Central memory CD8-positive, alpha-beta T cell (primary cell): ENCODE data around the gene IGF2BP1.
A peak's percentile ranks its signal among the peaks of the same experiment; 100 is the strongest.

Experiments
- ATAC-seq: fragments of 150-1000 bp; cut with Tn5 transposase; replicated peaks from 2 replicates; pipeline ENCODE4 v1.10.0; 2022; ENCODE audit warnings: mild to moderate bottlenecking, moderate FRiP score, moderate number of reproducible peaks; ENCODE audit not compliant: poor library complexity, severe bottlenecking; ENCODE audit errors: extremely low read depth
- DNase-seq, 2 donors: peaks; one replicate each; pipeline ENCODE4 v3.0.0; 2021; ENCODE audit warnings: low spot score in 2 of 2
- H3K27ac Mint-ChIP-seq: one replicate; pipeline ENCODE4 v1.8.0; 2022; ENCODE audit warnings: low read depth, mild to moderate bottlenecking, moderate library complexity, mixed read lengths
- H3K27me3 Mint-ChIP-seq: one replicate; pipeline ENCODE4 v1.8.0; 2022; ENCODE audit warnings: mixed read lengths
- H3K36me3 Mint-ChIP-seq: one replicate; pipeline ENCODE4 v1.8.0; 2022; ENCODE audit warnings: mild to moderate bottlenecking, moderate library complexity, mixed read lengths; ENCODE audit not compliant: insufficient read depth
- H3K4me1 Mint-ChIP-seq: one replicate; pipeline ENCODE4 v1.8.0; 2022; ENCODE audit warnings: mixed read lengths
- H3K4me3 Mint-ChIP-seq: one replicate; pipeline ENCODE4 v1.8.0; 2022; ENCODE audit warnings: mild to moderate bottlenecking, moderate library complexity, mixed read lengths
- H3K9me3 Mint-ChIP-seq: one replicate; pipeline ENCODE4 v1.8.0; 2022; ENCODE audit warnings: mixed read lengths

Gene IGF2BP1

DNA sequence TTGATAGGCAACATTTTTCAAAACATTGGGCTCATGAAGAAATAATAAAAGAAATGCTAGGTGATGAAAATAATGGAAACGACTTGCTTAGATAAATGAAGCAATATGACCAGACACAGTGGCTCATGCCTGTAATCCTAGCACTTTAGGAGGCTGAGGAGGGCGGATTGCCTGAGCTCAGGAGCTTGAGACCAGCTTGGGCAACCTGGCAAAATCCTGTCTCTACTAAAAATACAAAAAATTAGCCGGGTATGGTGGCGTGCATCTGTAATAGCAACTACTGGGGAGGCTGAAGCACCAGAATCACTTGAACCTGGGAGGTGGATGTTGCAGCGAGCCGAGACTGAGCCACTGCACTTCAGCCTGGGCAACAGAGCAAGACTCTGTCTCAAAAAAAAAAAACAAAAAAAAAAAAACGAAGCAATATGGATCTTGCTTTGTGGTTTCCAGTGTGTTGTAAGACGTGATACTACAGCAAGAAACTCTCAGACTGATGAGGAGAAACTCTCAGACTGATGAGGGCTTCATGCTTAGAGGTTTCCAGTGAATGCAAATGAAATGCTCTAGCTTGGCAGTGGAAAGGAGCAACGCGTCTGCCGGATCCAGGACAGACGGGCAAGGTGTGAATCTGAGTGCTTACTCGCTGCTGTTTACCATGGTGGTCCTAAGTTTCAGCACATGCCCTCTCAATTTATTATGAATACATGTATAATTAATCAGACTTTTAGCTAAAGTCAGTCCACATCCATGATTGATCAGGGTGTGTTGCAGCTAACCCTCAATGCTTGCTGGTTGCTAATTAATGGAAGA lies 11.5 kb upstream of the IGF2BP1 start:
- H3K27me3 Mint-ChIP-seq: peaks cover 39% of the 10 kb centered on the region
- H3K36me3 Mint-ChIP-seq: peaks cover 2% of the 10 kb centered on the region
- no peak overlapping the region for H3K4me3 Mint-ChIP-seq
- H3K4me1 Mint-ChIP-seq: no peaks in the 10 kb centered on the region
- ATAC-seq: no peak
- no peak for DNase-seq
- peaks cover 11% of the 10 kb centered on the region for H3K9me3 Mint-ChIP-seq
- no peak overlapping the region for H3K27ac Mint-ChIP-seq

DNA sequence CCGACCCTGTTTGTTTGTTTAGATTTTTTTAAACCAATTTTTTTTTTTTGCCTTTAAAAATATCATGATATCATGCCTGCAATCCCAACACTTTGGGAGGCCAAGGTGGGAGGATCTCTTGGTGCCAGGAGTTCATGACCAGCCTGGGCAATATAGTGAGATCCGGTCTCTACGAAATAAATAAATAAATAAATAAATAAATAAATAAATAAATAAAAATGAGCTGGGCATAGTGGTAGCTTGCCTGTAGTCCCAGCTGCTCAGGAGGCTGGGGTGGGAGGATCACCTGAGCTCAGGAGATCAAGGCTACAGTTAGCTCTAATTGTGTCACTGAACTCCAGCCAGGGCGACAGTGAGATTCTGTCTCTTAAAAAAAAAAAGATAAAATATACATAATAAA lies 8.1 kb upstream of the IGF2BP1 start:
- no peak for ATAC-seq
- no peaks in the 10 kb centered on the region for H3K4me1 Mint-ChIP-seq
- H3K27me3 Mint-ChIP-seq: peaks cover 72% of the 10 kb centered on the region

DNA sequence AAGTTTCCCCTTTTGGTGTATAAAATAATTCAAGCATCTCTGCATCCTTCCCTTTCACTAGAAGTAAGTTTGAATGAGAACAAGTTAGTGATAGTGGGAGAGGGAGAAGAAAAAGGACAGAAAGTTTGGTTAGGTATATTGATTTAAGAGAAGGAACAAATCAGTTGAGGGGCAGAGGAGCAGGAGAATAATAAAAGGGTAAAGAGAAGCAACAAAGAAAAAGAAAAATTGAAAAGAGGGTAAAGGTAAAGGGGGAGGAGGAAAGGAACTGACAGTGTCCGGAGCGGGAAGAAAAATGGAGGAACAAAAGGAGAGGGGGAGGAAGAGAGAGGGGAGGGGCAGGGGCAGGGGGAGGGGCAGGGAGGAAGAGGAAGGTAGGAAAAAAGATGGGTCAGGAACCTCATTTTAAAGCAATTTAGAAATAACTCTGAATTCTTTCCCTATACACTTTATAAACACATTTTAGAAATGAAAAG lies 6.3 kb upstream of the IGF2BP1 start:
- Mint-ChIP-seq H3K9me3 (no peaks in the 10 kb centered on the region), H3K4me3 (no peak overlapping the region), H3K27me3 (peaks cover 79% of the 10 kb centered on the region), H3K27ac (no peak overlapping the region), H3K4me1 (peaks cover 6% of the 10 kb centered on the region), H3K36me3 (peaks cover 4% of the 10 kb centered on the region)
- DNase-seq (no peak), ATAC-seq (no peak)

More for the DNA sequence above, 8.1 kb upstream of the IGF2BP1 start:
- peaks cover under 1% of the 10 kb centered on the region for H3K36me3 Mint-ChIP-seq
- H3K4me3 Mint-ChIP-seq: no peak overlapping the region
- H3K27ac Mint-ChIP-seq: no peak overlapping the region
- H3K9me3 Mint-ChIP-seq: no peaks in the 10 kb centered on the region
- no peak for DNase-seq

DNA sequence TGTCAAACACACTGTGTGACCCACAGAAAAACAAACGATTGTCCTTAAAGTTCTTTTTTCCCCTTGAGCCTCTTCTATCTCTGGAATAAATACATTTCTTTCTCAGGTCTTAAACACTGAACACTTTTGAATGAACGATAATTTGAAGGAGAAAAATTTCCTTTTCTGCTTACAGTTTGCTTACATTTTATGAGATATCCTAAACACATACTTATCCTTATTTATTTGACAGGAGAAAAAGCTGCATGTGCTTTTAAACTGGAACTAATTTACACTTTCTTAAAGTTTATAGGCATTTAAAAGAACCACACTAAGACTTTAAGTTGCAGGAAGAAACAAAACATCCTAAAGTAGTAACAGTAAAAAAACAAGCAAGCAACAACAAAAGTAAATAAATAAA lies 4.7 kb upstream of the IGF2BP1 start:
- Mint-ChIP-seq H3K27ac (no peak overlapping the region), H3K4me1 (peaks cover 15% of the 10 kb centered on the region), H3K27me3 (peaks cover 83% of the 10 kb centered on the region), H3K9me3 (no peaks in the 10 kb centered on the region), H3K36me3 (peaks cover 13% of the 10 kb centered on the region), H3K4me3 (no peak overlapping the region)
- no peak for ATAC-seq
- no peak for DNase-seq

DNA sequence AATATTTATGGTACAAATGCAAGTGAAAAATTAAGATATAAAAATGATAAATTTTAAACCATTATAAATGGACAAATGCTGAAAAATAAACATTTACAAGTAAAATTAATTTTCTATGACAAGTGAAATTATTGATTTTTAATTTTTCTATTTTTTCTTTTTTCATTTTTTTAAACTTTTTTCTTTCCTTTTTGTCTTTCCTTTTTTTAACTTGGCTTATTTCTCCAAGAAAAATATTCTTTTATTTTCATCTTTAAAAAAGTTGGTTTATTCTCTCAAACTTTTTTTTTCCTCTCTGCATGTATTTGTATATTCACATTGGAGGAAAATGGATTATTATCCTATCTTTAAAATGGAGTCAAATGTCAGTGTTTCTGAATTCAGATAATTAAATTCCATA lies 3.9 kb upstream of the IGF2BP1 start:
- H3K36me3 Mint-ChIP-seq: peaks cover 13% of the 10 kb centered on the region
- no peak overlapping the region for H3K27ac Mint-ChIP-seq
- H3K4me1 Mint-ChIP-seq: peaks cover 19% of the 10 kb centered on the region
- ATAC-seq: no peak
- DNase-seq: no peak
- no peak overlapping the region for H3K4me3 Mint-ChIP-seq
- peaks cover 86% of the 10 kb centered on the region for H3K27me3 Mint-ChIP-seq
- H3K9me3 Mint-ChIP-seq: no peaks in the 10 kb centered on the region

DNA sequence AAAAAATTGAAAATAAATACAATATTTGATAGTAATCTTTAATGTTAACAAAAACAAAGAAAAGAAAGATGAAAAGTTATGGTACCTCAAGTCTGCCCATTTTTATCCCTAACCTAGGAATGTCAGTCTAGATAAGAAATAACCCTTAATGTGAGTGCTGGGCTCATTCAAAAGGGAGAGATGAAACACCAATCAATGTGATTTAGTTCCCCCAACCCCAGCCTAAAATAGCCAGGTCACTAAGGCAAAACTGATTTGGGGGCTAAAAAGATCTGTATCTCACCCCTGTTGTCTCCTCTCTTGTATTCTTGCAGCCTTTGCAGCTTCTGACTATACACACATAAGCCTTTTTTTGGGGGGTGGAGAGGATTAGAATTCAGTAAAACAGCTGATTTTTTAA lies 3.2 kb upstream of the IGF2BP1 start:
- peaks cover 92% of the 10 kb centered on the region for H3K27me3 Mint-ChIP-seq
- H3K9me3 Mint-ChIP-seq: no peaks in the 10 kb centered on the region
- no peak for DNase-seq
- no peak overlapping the region for H3K27ac Mint-ChIP-seq
- ATAC-seq: no peak
- H3K4me1 Mint-ChIP-seq: peaks cover 24% of the 10 kb centered on the region
- no peak overlapping the region for H3K4me3 Mint-ChIP-seq
- peaks cover 16% of the 10 kb centered on the region for H3K36me3 Mint-ChIP-seq

DNA sequence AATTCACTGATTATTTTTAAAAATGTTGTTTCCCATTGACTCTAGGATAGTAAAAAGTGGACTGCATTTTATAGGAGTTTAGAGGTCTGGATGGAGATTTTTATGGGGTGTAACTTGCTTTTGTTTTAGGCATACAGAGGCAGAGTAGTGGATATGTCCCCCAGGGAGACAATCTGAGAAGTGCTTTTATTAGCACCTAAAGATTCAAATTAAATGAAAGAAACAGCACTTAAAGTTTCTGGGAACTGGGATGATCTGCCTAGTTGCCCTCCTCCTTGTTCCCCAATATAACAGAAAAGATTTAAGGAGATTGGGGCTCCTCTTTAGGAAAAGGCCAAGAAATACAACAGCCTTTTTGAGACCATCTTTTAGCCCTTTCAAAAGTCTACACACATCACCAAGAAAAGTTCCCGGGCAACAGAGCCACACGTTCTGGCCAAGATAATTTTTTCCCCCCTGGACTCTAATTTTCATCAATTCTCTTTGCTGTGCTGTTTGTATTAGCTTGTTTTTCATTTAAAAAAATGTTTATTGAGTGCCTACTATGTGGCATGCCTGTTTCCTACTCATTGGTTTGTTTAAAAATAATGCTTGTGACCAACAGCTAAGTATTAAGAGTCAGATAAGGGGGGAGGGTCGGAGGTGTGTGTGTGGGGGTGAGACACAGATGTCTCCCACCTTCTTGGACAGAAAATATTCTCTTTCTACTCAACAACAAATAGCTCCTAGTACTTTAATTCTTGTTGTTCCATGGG lies 2.5 kb upstream of the IGF2BP1 start:
- Mint-ChIP-seq H3K9me3 (no peaks in the 10 kb centered on the region), H3K4me1 (peaks cover 24% of the 10 kb centered on the region), H3K27me3 (peaks cover 97% of the 10 kb centered on the region), H3K36me3 (peaks cover 16% of the 10 kb centered on the region), H3K4me3 (peak overlapping the region; percentile 54), H3K27ac (peak overlapping the region; percentile 70)
- ATAC-seq: no peak
- no peak for DNase-seq

DNA sequence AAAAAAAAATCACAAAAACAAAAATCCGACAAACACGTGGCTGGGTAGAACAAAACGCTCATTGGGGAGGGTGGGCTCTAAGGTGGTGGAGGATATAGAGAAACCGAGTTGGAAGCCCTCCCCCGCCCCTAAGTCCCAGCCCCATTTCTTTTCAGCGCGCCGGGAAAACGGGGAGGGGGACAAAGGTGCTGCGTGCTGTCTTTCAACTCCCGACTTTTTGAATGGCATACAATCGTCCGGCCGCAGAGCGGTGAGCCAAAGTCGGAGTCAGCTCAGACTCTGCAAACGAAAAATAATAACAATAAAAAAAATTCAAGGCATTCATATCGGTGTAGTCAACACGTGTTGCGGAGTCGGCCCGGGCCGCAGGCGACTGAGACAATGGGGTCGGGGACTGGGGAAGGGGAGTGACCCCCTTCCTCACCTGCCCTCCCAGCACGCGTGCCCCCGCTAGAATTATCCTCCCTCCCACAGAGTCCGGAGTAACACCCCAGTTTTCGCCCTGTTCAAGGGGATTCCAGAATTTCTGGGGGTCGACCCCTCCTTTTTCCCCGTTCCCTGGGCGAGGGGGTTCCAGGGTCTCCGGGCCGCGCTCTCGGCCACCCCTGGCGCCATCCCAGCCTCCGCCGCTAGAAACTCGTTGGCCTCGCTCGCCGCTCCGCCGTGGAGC lies 1.7 kb upstream of the IGF2BP1 start:
- Mint-ChIP-seq H3K4me1 (peaks cover 24% of the 10 kb centered on the region), H3K9me3 (no peaks in the 10 kb centered on the region), H3K27me3 (peaks cover 97% of the 10 kb centered on the region), H3K36me3 (peaks cover 16% of the 10 kb centered on the region), H3K4me3 (peak overlapping the region; percentile 54), H3K27ac (peak overlapping the region; percentile 70)
- ATAC-seq: no peak
- DNase-seq: peak in 1 of 2 donors; percentile 12

DNA sequence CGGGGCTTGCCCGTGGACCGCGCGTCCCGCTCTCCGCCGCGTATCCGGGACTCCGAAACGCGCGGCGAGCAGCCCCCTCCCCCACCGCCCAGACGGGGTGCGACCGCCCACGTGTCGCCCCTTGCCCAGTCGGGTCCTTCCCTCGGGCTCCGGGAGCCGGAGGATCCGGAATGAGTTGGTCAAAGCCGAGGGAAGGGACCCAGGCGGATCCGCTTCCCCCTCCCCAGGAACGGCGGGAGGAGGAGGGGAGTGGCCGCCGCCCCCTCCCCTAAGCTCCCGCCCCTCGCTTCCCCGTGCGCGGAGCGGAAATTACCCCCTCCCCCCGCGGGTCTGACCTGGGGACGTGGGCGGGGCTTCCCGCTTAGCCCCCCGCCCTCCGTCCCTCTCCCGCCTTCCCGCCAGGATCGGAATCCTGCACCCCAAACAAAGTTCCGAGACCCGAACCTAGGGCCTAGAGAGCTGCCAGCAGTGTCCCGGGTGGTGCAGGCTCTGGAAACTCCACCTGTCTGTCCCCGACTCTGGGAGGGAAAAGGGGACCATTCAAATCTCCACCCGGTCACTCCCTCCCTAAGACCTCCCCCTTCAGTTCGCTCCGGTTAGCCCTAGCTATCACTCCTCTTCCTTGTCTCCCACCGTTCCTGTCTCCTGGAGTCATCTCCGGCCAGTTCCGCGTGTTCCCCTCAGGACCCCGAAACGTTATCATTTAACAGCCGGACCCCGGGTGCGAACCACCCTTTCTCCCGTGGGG lies 1.0 kb upstream of the IGF2BP1 start:
- Mint-ChIP-seq H3K36me3 (peaks cover 16% of the 10 kb centered on the region), H3K27me3 (peaks cover 97% of the 10 kb centered on the region), H3K4me1 (peaks cover 24% of the 10 kb centered on the region), H3K27ac (peak overlapping the region; percentile 63), H3K4me3 (peak overlapping the region; percentile 69), H3K9me3 (no peaks in the 10 kb centered on the region)
- DNase-seq (peak in 1 of 2 donors; percentile 13), ATAC-seq (no peak)

DNA sequence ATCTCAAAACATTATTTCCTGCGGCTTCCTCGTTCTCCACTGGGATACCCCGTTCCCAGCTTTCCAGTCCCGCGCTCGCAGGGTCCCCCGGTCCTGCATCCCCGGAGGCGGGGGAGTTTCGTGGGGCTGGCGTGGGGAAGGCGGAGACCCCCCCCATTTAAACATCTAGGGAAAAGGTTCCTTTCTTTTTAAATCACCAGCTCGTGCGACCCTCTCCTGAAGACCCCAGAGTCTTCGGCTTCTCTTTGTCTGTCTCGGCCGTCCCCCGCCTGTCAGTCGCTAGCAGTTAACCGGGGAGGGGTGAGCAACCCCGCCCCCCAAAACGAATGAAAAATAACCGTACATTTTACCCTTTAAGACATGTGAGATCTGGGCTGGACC lies 473 bp upstream of the IGF2BP1 start:
- H3K27ac Mint-ChIP-seq: peak overlapping the region; percentile 63
- no peaks in the 10 kb centered on the region for H3K9me3 Mint-ChIP-seq
- H3K36me3 Mint-ChIP-seq: peaks cover 16% of the 10 kb centered on the region
- H3K4me3 Mint-ChIP-seq: peak overlapping the region; percentile 69
- ATAC-seq (no peak), DNase-seq (no peak)
- peaks cover 24% of the 10 kb centered on the region for H3K4me1 Mint-ChIP-seq
- H3K27me3 Mint-ChIP-seq: peaks cover 98% of the 10 kb centered on the region

DNA sequence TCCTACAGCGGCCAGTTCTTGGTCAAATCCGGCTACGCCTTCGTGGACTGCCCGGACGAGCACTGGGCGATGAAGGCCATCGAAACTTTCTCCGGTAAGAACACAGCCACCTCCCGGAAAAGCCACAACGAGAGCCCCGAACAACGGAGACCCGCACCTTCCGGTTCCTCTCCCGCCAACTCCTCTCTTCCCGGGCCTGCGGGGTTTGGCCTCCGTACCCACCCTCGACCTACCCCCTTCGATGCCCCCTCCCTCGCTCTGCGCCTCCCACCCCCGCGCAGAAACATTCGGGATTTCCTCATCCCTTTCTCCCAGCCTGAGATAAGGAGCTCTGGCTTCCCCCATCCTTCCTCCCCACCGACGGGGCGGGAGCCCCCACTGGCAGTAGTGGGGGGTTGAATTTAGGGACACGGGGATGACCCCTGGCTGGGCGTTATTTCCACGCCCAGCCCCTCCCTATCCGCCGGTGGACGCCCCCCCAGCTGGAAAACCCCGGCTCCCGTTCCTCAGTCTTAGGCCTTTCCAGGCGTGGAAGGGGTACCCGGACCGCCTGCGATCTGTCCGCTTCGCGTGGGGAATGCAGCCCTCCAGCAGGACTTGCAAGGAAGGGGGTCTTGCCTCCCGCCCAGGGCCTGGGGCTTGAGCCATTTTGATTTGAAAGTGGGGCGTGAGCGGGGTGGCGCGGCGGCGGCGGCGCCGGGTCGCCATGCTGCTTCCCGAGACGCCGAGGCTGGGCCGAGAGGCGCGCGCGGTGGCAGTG lies 822 bp downstream of the IGF2BP1 start:
- Mint-ChIP-seq H3K4me1 (peaks cover 24% of the 10 kb centered on the region), H3K27me3 (peaks cover 98% of the 10 kb centered on the region), H3K4me3 (peak overlapping the region; percentile 69), H3K36me3 (peaks cover 17% of the 10 kb centered on the region), H3K27ac (peak overlapping the region; percentile 29), H3K9me3 (no peaks in the 10 kb centered on the region)
- peak in 1 of 2 donors; percentile 13 for DNase-seq
- no peak for ATAC-seq
